Measurements from ENCODE around the gene KAZN. TPM values are rescaled to one million over a fixed set of nuclear protein-coding genes. Genes with fewer than 3 reads are reported as not detected.

Gene KAZN
- total RNA-seq, 1 donor from 2014 or later: 4.3 TPM

- ATAC-seq (no peak), DNase-seq (ENCODE audit: missing footprints) (no peak)
- intact Hi-C loops (cut with DNase I): no loop called here
Observed at GRCh38 chr1:14607295-14607694, 8.8 kb downstream of the KAZN start.

- ATAC-seq: no peak
- intact Hi-C loops (cut with DNase I): no loop called here
- DNase-seq (ENCODE audit: missing footprints): no peak
Observed at GRCh38 chr1:14608308-14608707, 9.8 kb downstream of the KAZN start.

GRCh38 chr1:14610761-14611160, 12.3 kb downstream of the KAZN start:
- DNase-seq (ENCODE audit: missing footprints) (no peak), ATAC-seq (no peak)
- intact Hi-C loops (cut with DNase I): no loop called here

GRCh38 chr1:14611792-14612191, 13.3 kb downstream of the KAZN start:
- ATAC-seq (no peak), DNase-seq (ENCODE audit: missing footprints) (no peak)
- intact Hi-C loops (cut with DNase I): no loop called here

- intact Hi-C loops (cut with DNase I): no loop called here
- no peak for ATAC-seq
- no peak for DNase-seq (ENCODE audit: missing footprints)
Observed at GRCh38 chr1:14612256-14612655, 13.8 kb downstream of the KAZN start.

DNA sequence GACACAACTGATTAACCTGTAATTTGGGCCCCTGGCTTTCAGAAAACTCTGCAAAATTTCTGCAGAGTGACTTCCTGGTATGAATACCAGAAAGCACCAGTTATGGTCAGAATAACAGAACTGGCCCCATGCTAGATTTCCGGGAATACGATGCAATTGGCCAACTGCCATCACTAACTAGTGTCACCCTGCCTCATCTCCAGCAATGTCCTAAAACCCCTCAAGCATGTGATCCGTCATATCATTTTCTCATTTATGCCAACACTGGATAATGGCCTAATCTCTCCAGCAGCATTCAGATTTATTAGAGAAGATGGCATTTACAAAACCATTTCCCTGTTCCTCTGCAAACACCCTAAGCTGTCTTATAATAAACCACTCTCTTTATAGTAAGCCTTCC, 15.4 kb downstream of the KAZN start:
- intact Hi-C loops (cut with DNase I): no loop called here
- DNase-seq (ENCODE audit: missing footprints) (no peak), ATAC-seq (no peak)

GRCh38 chr1:14614341-14614740, 15.9 kb downstream of the KAZN start:
- DNase-seq (ENCODE audit: missing footprints) (no peak), ATAC-seq (no peak)
- intact Hi-C loops (cut with DNase I): no loop called here

DNA sequence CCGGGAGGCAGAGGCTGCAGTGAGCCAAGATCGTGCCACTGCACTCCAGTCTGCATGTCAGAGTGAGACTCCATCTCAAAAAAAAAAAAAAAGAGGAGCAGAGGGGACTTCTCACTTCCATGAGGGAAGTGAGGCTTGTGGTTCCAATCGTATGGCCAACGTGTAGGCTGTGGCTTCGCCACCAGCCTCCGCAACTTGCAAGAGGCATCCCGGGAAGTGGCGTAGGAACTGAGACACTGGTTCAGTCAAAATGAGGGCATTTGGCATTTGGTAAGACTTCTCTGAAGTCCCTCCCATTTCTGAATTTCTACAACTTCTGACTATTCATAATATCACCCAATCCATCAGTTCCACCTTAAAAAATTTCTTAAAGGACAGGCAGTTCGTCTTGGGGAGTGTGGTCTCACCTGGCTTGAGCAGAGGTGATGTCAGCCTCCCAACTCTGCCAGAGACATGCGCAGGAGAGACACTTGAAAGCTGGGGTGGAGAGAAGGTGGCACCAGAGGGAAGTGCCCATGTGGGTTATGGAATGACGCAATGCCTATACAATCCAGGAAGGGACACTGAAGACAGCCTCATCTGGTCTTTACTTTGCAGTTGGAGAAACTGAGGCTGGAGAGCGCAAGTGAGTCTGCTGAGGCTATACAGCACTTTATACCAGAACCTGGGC, 17.2 kb downstream of the KAZN start:
- DNase-seq (ENCODE audit: missing footprints): no peak
- intact Hi-C loops (cut with DNase I): no loop called here
- ATAC-seq: no peak

- intact Hi-C loops (cut with DNase I): no loop called here
- ATAC-seq (no peak), DNase-seq (ENCODE audit: missing footprints) (no peak)
Observed at GRCh38 chr1:14616632-14617396, 18.3 kb downstream of the KAZN start.

DNA sequence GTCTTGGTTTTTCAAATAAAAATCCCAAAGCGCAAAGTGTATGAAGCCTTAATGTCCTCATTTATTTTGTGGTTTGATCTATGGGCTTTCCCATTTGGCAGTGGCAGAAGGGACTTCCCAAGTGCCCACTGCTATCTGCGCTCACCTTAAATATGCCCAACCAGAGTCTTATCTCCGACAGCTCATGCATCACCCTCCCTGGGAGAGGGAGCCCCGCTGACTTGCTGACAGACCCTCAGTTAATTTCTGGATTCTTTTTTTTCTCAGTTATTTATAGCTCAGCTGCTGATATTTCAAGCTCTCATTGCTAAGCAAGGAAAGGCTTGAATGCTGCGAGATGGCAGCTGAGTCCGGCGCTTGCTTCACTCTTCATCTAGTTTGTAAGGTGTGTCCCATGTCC, 19.3 kb downstream of the KAZN start:
- intact Hi-C loops (cut with DNase I): no loop called here
- DNase-seq (ENCODE audit: missing footprints) (no peak), ATAC-seq (no peak)

GRCh38 chr1:14620941-14621340, 22.5 kb downstream of the KAZN start:
- intact Hi-C loops (cut with DNase I): no loop called here
- DNase-seq (ENCODE audit: missing footprints) (no peak), ATAC-seq (no peak)

DNA sequence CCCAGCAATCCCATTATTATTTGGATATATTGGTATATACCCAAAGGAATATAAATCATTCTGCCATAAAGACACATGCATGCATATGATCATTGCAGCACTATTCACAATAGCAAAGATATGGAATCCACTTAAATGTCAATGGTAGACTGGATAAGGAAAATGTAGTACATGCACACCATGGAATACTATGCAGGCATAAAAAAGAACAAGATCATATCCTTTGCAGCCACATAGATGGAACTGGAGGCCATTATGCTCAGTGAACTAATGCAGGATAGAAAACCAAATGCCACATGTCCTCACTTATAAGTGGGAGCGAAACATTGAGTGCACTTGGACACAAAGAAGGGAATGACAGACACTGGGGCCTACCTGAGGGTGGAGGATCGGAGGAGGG, 24.6 kb downstream of the KAZN start:
- DNase-seq (ENCODE audit: missing footprints) (no peak), ATAC-seq (no peak)
- intact Hi-C loops (cut with DNase I): no loop called here

DNA sequence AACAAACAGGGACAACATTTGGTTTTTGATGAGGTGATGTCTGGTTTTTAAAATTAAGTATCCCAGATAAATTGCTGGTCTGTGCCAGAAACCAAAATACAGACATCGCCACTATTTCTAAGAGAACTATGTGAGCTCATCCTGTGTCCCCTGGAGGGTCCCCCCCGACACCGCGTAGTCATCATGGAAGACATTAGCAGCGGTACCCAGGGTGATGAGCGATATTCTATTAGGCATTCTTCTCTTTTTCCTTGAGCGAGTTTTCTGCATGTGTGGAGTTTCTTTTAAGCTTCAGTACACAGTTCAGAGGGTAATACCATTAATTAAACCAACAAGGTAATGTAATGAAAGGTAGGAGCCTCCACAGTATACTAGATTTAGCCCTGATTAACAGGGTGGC, 26.5 kb downstream of the KAZN start:
- intact Hi-C loops (cut with DNase I): no loop called here
- DNase-seq (ENCODE audit: missing footprints): no peak
- no peak for ATAC-seq

GRCh38 chr1:14625572-14625971, 27.1 kb downstream of the KAZN start:
- intact Hi-C loops (cut with DNase I): no loop called here
- no peak for ATAC-seq
- no peak for DNase-seq (ENCODE audit: missing footprints)

GRCh38 chr1:14625996-14626395, 27.5 kb downstream of the KAZN start:
- no peak for ATAC-seq
- DNase-seq (ENCODE audit: missing footprints): no peak
- intact Hi-C loops (cut with DNase I): no loop called here

- DNase-seq (ENCODE audit: missing footprints) (peak; percentile 78), ATAC-seq (peak; percentile 96)
- intact Hi-C loops (cut with DNase I): no loop called here
Observed at GRCh38 chr1:14626869-14627607, 28.6 kb downstream of the KAZN start.

DNA sequence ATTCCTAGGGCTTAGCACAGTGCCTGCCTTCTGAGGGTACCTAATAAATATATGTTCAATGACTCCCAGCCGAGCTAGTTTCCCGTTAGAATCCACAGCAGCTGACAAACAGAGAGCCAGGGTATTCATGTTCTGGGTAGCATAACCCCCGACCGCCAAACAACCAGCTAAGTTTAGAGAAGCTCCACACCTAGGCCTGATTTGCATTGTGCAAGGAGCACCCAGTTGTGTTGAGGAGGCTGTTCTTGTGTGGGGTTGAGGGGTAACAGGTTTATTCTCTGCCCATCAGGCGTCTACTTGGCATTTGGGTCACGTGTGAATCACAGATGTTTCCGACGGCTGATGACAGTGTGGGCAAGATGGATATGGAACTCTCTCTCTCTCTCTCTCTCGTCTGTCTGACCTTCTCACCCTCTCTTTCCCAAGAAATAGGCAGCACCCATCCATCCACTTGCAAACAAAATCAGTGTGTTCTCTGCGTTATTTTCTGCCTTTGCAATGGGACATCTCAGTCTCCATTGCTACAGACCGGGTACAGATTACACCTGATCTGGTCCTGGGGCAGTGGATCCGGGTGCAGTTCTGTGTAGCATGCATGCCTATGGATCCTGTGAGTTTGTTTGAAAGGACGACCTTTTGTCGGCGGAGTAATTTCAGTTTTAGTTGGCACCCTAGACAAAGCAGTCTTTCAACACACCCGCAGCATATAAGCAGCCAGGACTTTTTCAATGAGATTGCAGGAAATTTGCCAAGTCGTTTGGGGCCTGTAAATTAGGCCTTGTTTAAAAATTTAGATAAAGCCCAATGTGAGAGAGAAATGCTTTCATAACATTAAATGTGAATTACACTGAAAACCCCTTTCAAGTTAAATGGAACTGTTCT, 29.4 kb downstream of the KAZN start:
- DNase-seq (ENCODE audit: missing footprints): no peak
- peak; percentile 15 for ATAC-seq
- intact Hi-C loops (cut with DNase I): no loop called here

GRCh38 chr1:14629363-14630014, 31.0 kb downstream of the KAZN start:
- DNase-seq (ENCODE audit: missing footprints) (no peak), ATAC-seq (no peak)
- intact Hi-C loops (cut with DNase I): no loop called here

- ATAC-seq: no peak
- intact Hi-C loops (cut with DNase I): no loop called here
- no peak for DNase-seq (ENCODE audit: missing footprints)
Observed at GRCh38 chr1:14630986-14631385, 32.5 kb downstream of the KAZN start.
